A673 (cell line): Measurements from ENCODE around the gene ZNF362. TPM values are rescaled to one million over a fixed set of nuclear protein-coding genes. Genes with fewer than 3 reads are reported as not detected.

Experiments used
- BruUV-seq: library from RNA; stranded (reverse); fragments of 400-500 nt; replicated peaks from 2 replicates; lab custom pipeline; 2021; lab: Mats Ljungman, UMichigan
- CTCF ChIA-PET: fragments of 300-600 bp; sonication (Branson Sonifier 250); formaldehyde crosslinking; loops from one replicate; lab custom pipeline; 2022; ENCODE audit warnings: antibody characterized with exemption; lab: Charles Lee
- POLR2A ChIA-PET: fragments of 300-600 bp; sonication (Branson Sonifier 250); formaldehyde crosslinking; loops from one replicate; lab custom pipeline; 2022; ENCODE audit warnings: antibody characterized with exemption; ENCODE audit not compliant: low non-redundant PET; lab: Charles Lee
- DNase-seq: peaks from one replicate; pipeline ENCODE4 v3.0.0-alpha.2; 2015; ENCODE audit warnings: low spot score
- H3K27ac ChIP-seq: fragments of 200-600 bp; sonication (generic); 2 replicates; pipeline ENCODE4 v1.5.1; 2016; ENCODE audit warnings: mixed run types, low read depth, mild to moderate bottlenecking, mixed read lengths, antibody characterized with exemption, low read length; ENCODE audit not compliant: poor library complexity, severe bottlenecking
- H3K27me3 ChIP-seq: fragments of 200-600 bp; sonication (generic); replicated peaks from 2 replicates; pipeline ENCODE4 v1.6.1; 2017; ENCODE audit warnings: mixed run types, low read depth, mild to moderate bottlenecking, mixed read lengths, antibody characterized with exemption, low read length; ENCODE audit not compliant: insufficient read depth, poor library complexity
- H3K36me3 ChIP-seq: fragments of 200-600 bp; sonication (generic); 2 replicates; pipeline ENCODE4 v1.6.1; 2016; ENCODE audit warnings: mixed run types, mild to moderate bottlenecking, mixed read lengths, antibody characterized with exemption, low read length; ENCODE audit not compliant: insufficient read depth, poor library complexity, severe bottlenecking
- H3K4me1 ChIP-seq: fragments of 200-600 bp; sonication (generic); 2 replicates; pipeline ENCODE4 v1.6.1; 2017; ENCODE audit warnings: mixed run types, mild to moderate bottlenecking, mixed read lengths, antibody characterized with exemption, low read length; ENCODE audit not compliant: insufficient read depth, poor library complexity, severe bottlenecking
- H3K4me3 ChIP-seq: fragments of 200-600 bp; sonication (generic); 2 replicates; pipeline ENCODE4 v1.5.1; 2016; ENCODE audit warnings: low read depth, mixed run types, mild to moderate bottlenecking, mixed read lengths, low read length; ENCODE audit not compliant: poor library complexity, severe bottlenecking
- H3K9me3 ChIP-seq: fragments of 200-600 bp; sonication (generic); 2 replicates; pipeline ENCODE4 v1.6.1; 2016; ENCODE audit warnings: mixed run types, low read depth, mild to moderate bottlenecking, mixed read lengths, antibody characterized with exemption, low read length; ENCODE audit not compliant: poor library complexity, severe bottlenecking
- CTCF ChIP-seq: fragments of 300-800, 200-600 bp; sonication (generic); conservative IDR thresholded peaks from 2 replicates; pipeline ENCODE4 v1.5.1; 2017; ENCODE audit warnings: low read depth, mild to moderate bottlenecking, antibody characterized with exemption, low read length, moderate library complexity, mixed read lengths
- EZH2 ChIP-seq: fragments of 200-600 bp; sonication (generic); IDR thresholded peaks from 2 replicates; pipeline ENCODE4 v1.6.1; 2017; ENCODE audit warnings: borderline replicate concordance, low read depth, mild to moderate bottlenecking, mixed read lengths, antibody characterized with exemption, low read length; ENCODE audit not compliant: poor library complexity, severe bottlenecking
- intact Hi-C: fragments of 100-400 bp; cut with micrococcal nuclease; formaldehyde crosslinking; loops from one replicate; pipeline ENCODE4 v1.10.0; 2022; ENCODE audit not compliant: unreplicated experiment
- total RNA-seq: library from RNA; stranded (reverse); gene quantifications from 2 replicates; pipeline ENCODE4 v1.2.3, GENCODE V29; 2021

Gene ZNF362
- total RNA-seq, 1 experiment from 2014 or later: 40.1 TPM

- Histone ChIP-seq H3K27ac (no peak overlapping the region), H3K4me3 (no peak overlapping the region), H3K36me3 (no peaks in the 10 kb centered on the region), H3K4me1 (peaks cover 5% of the 10 kb centered on the region), H3K9me3 (no peaks in the 10 kb centered on the region), H3K27me3 (no peaks in the 10 kb centered on the region)
- ChIA-PET POLR2A (no interaction called here), CTCF (no interaction called here)
- TF ChIP-seq EZH2 (no peak), CTCF (no peak)
- no peak for DNase-seq
- intact Hi-C loops: no loop called here
- no TSS peak for BruUV-seq
Observed at GRCh38 chr1:33316601-33317000, 60.3 kb downstream of the ZNF362 start.

- ChIA-PET POLR2A (no interaction called here), CTCF (interaction anchor here (0.5 kb wide), 1 partner anchor 180 kb away, joined by 3 read pairs; no protein-coding TSS in a partner anchor)
- DNase-seq: no peak
- TF ChIP-seq EZH2 (no peak), CTCF (no peak)
- Histone ChIP-seq H3K4me1 (peaks cover 5% of the 10 kb centered on the region), H3K36me3 (no peaks in the 10 kb centered on the region), H3K27me3 (no peaks in the 10 kb centered on the region), H3K9me3 (no peaks in the 10 kb centered on the region), H3K27ac (no peak overlapping the region), H3K4me3 (no peak overlapping the region)
- intact Hi-C loops: no loop called here
- BruUV-seq: no TSS peak
Observed at GRCh38 chr1:33317354-33317753, 61.1 kb downstream of the ZNF362 start.

- Histone ChIP-seq H3K36me3 (peaks cover 5% of the 10 kb centered on the region), H3K27me3 (no peaks in the 10 kb centered on the region), H3K9me3 (no peaks in the 10 kb centered on the region), H3K27ac (no peak overlapping the region), H3K4me3 (no peak overlapping the region), H3K4me1 (peaks cover 5% of the 10 kb centered on the region)
- POLR2A ChIA-PET: no interaction called here
- CTCF ChIA-PET: no interaction called here
- intact Hi-C loops: no loop called here
- BruUV-seq: no TSS peak
- DNase-seq: no peak
- no peak for TF ChIP-seq EZH2
- no peak for TF ChIP-seq CTCF
Observed at GRCh38 chr1:33317946-33318345, 61.7 kb downstream of the ZNF362 start.
